Central memory CD8-positive, alpha-beta T cell (primary cell): Measurements from ENCODE around the gene SREBF2.

Source experiments
- ATAC-seq: fragments of 150-1000 bp; cut with Tn5 transposase; replicated peaks from 2 replicates; pipeline ENCODE4 v1.10.0; 2022; ENCODE audit warnings: mild to moderate bottlenecking, moderate FRiP score, moderate number of reproducible peaks; ENCODE audit not compliant: poor library complexity, severe bottlenecking; ENCODE audit errors: extremely low read depth
- DNase-seq, 2 donors: peaks; one replicate each; pipeline ENCODE4 v3.0.0; 2021; ENCODE audit warnings: low spot score in 2 of 2
- H3K27ac Mint-ChIP-seq: one replicate; pipeline ENCODE4 v1.8.0; 2022; ENCODE audit warnings: low read depth, mild to moderate bottlenecking, moderate library complexity, mixed read lengths
- H3K27me3 Mint-ChIP-seq: one replicate; pipeline ENCODE4 v1.8.0; 2022; ENCODE audit warnings: mixed read lengths
- H3K36me3 Mint-ChIP-seq: one replicate; pipeline ENCODE4 v1.8.0; 2022; ENCODE audit warnings: mild to moderate bottlenecking, moderate library complexity, mixed read lengths; ENCODE audit not compliant: insufficient read depth
- H3K4me1 Mint-ChIP-seq: one replicate; pipeline ENCODE4 v1.8.0; 2022; ENCODE audit warnings: mixed read lengths
- H3K4me3 Mint-ChIP-seq: one replicate; pipeline ENCODE4 v1.8.0; 2022; ENCODE audit warnings: mild to moderate bottlenecking, moderate library complexity, mixed read lengths
- H3K9me3 Mint-ChIP-seq: one replicate; pipeline ENCODE4 v1.8.0; 2022; ENCODE audit warnings: mixed read lengths

The SREBF2 gene

DNA sequence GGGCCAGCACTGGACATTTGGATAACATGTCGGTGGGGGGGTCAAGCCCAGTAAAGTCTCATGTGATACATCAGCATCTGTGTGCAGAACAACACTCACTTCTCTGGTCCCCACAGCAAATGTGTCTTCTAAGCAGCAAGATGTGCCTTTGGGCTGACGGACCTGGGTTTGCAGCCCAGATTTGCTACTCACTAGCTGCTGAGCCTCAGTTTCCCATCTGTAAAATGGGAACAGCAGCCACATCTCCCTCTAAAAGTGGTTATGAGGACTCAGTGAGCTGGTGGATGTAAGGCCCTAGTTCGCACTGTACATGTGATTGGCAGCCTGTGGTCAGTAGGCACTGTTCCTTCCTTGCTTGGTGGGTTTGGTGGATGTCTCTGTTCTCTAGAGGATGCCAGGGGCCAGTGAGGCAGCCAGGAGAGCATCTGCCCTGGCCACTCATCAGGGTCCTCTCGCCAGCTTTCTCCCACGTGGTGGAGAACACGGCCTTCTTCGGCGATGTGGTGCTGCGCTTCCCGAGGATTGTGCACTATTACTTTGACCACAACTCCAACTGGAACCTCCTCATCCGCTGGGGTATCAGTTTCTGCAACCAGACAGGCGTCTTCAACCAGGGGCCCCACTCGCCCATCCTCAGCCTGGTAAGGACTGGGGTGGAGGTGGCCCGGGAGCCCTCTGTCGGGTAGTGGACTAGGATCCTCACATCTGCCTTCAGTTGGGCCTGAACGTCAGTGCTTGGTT lies 19.9 kb upstream of the SREBF2 start:
- H3K36me3 Mint-ChIP-seq: peaks cover 19% of the 10 kb centered on the region

DNA sequence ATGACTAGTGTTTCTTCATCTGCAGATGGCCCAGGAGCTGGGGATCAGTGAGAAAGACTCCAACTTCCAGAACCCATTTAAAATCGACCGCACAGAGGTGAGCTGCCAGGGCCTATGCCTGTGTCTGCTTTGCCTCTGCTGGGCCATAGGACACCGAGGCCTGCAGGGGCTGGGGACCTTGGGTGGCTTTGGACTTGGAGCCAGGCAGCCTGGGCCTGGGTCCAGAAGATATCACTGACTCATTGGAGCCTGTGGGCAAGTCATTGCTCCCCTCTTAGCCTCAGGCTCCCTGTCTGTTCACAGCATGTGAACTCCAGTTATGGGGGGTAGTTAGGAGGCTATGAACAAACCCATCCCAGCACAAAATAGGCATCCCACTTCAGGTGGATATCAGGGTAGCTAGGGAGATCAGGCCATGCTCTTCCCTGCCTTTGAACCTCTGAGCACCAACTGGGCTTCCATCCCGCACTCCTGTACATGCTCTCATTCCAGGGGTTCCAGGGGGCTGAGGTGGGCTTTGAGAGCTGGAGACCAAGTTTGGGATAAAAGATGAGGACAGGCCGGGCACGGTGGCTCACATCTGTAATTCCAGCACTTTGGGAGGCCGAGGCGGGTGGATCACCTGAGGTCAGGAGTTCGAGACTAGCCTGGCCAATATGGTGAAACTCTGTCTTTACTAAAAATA lies 19.0 kb upstream of the SREBF2 start:
- no peaks in the 10 kb centered on the region for H3K9me3 Mint-ChIP-seq
- ATAC-seq: no peak
- no peak for DNase-seq
- H3K4me3 Mint-ChIP-seq: no peak overlapping the region
- no peaks in the 10 kb centered on the region for H3K27me3 Mint-ChIP-seq
- H3K36me3 Mint-ChIP-seq: peaks cover 17% of the 10 kb centered on the region
- peak overlapping the region; percentile 59 for H3K27ac Mint-ChIP-seq
- peaks cover 6% of the 10 kb centered on the region for H3K4me1 Mint-ChIP-seq

More for the DNA sequence above, 19.9 kb upstream of the SREBF2 start:
- peaks cover 6% of the 10 kb centered on the region for H3K4me1 Mint-ChIP-seq
- no peaks in the 10 kb centered on the region for H3K9me3 Mint-ChIP-seq
- ATAC-seq: no peak
- no peak for DNase-seq
- H3K27ac Mint-ChIP-seq: peak overlapping the region; percentile 59
- H3K27me3 Mint-ChIP-seq: no peaks in the 10 kb centered on the region
- H3K4me3 Mint-ChIP-seq: no peak overlapping the region

DNA sequence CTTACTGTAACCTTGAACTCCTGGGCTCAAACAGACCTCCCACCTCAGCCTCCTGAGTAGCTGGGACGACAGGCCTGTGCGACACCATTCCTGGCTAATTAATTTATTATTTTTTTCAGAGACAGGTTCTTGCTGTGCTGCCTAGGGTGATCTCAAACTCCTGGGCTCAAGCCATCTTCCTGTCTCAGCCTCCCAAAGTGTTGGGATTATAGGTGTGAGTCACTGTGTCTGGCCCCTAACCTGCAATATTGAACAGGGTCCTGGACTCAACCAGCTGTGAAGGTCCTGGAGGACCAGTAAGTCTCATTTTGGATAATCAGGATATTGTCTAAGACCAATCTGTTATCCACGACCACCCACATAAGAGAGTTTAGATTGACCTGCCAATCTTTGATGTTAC lies 17.2 kb upstream of the SREBF2 start:
- Mint-ChIP-seq H3K4me1 (peaks cover 6% of the 10 kb centered on the region), H3K27me3 (no peaks in the 10 kb centered on the region), H3K36me3 (peaks cover 24% of the 10 kb centered on the region), H3K9me3 (no peaks in the 10 kb centered on the region), H3K27ac (no peak overlapping the region), H3K4me3 (no peak overlapping the region)
- DNase-seq: no peak
- no peak for ATAC-seq

DNA sequence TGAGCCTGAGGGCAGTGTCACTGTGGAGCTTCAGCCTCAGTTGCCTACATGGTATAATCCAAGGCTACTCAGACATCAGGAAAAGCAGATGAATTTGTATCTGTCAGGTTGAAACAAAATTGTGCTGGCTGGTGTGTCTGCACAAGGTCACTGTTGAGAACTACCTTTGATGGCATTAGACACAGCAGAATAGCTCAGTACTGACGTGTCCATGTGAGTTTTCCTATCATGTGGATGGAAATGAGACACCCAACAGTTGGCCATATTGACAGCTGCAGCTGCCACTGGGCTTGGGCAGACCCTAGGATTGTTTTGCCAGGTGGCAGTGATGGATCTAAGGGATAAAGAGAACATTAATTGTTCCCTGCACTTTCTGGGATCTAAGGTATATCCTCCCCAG lies 16.7 kb upstream of the SREBF2 start:
- Mint-ChIP-seq H3K9me3 (no peaks in the 10 kb centered on the region), H3K4me1 (peaks cover 6% of the 10 kb centered on the region), H3K27me3 (no peaks in the 10 kb centered on the region), H3K27ac (no peak overlapping the region), H3K36me3 (peaks cover 18% of the 10 kb centered on the region), H3K4me3 (no peak overlapping the region)
- no peak for DNase-seq
- no peak for ATAC-seq

DNA sequence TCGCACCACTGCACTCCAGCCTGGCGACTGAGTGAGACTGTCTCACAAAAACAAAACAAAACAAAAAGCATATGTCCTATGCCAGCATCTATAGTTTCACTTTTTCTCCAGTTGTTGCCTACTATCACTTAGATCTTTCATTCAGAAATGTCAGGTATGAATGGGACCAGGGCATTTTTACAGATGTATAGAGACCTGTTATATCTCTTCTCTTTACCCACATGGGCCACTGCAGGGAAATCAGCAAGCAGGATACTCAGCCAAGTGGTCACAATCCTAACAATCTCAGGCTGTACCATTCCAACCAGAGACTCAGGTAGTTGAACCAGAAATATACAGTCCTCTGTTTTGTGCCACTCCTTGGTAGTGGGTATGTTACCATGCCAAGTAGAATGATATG lies 16.0 kb upstream of the SREBF2 start:
- ATAC-seq (no peak), DNase-seq (no peak)
- H3K27ac Mint-ChIP-seq: no peak overlapping the region
- H3K4me3 Mint-ChIP-seq: no peak overlapping the region
- no peaks in the 10 kb centered on the region for H3K27me3 Mint-ChIP-seq
- H3K4me1 Mint-ChIP-seq: peaks cover 11% of the 10 kb centered on the region
- H3K9me3 Mint-ChIP-seq: no peaks in the 10 kb centered on the region
- H3K36me3 Mint-ChIP-seq: peaks cover 15% of the 10 kb centered on the region

DNA sequence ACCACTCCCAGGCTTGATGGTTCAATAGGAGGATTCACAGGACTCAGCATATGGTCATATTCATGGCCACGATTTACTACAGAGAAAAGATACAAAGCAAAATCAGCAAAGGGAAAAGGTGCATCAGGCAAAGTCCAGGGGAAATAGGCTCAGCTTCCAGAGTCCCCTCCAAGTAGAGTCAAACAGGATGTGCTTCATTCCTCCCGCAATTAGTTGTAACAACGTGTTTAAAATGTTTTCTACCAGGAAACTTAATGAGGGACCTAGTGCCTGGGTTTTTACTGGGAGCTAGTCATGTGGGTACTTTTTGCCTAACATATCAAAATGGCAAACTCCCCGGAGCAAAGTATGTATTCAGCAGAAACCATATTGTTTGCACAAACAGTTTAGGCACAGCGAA lies 14.9 kb upstream of the SREBF2 start:
- no peak for ATAC-seq
- H3K36me3 Mint-ChIP-seq: peaks cover 13% of the 10 kb centered on the region
- peaks cover 21% of the 10 kb centered on the region for H3K4me1 Mint-ChIP-seq
- no peak for DNase-seq
- H3K4me3 Mint-ChIP-seq: no peak overlapping the region
- H3K9me3 Mint-ChIP-seq: no peaks in the 10 kb centered on the region
- no peaks in the 10 kb centered on the region for H3K27me3 Mint-ChIP-seq
- H3K27ac Mint-ChIP-seq: no peak overlapping the region

- H3K27me3 Mint-ChIP-seq: no peaks in the 10 kb centered on the region
- ATAC-seq (no peak), DNase-seq (no peak)
- no peaks in the 10 kb centered on the region for H3K9me3 Mint-ChIP-seq
- peaks cover 13% of the 10 kb centered on the region for H3K36me3 Mint-ChIP-seq
- H3K4me3 Mint-ChIP-seq: no peak overlapping the region
- no peak overlapping the region for H3K27ac Mint-ChIP-seq
- H3K4me1 Mint-ChIP-seq: peaks cover 22% of the 10 kb centered on the region
These were observed 14.3 kb upstream of the SREBF2 start for GRCh38 chr22:41818596-41818995.

DNA sequence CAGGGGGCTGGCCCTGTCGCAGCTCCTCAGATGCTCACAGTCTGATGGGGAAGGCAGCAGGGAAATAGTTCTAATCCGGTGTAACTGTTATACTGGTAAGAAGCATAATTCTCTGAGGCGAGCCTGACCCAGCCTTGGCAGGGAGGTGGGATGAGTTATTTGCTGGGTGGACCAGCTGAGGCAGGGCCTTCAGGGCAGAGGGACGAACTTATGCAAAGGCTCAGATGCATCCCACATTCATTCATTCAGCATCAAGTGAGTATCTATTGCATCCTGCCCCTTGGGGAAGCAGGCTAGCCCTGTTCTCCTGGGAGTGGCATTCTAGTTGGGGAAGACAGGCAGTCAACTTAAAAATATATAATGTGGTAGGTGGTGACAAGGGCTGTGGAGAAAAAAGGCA lies 13.6 kb upstream of the SREBF2 start:
- Mint-ChIP-seq H3K27me3 (no peaks in the 10 kb centered on the region), H3K27ac (no peak overlapping the region), H3K9me3 (no peaks in the 10 kb centered on the region), H3K4me1 (peaks cover 20% of the 10 kb centered on the region), H3K4me3 (no peak overlapping the region), H3K36me3 (peaks cover 13% of the 10 kb centered on the region)
- ATAC-seq (no peak), DNase-seq (no peak)

DNA sequence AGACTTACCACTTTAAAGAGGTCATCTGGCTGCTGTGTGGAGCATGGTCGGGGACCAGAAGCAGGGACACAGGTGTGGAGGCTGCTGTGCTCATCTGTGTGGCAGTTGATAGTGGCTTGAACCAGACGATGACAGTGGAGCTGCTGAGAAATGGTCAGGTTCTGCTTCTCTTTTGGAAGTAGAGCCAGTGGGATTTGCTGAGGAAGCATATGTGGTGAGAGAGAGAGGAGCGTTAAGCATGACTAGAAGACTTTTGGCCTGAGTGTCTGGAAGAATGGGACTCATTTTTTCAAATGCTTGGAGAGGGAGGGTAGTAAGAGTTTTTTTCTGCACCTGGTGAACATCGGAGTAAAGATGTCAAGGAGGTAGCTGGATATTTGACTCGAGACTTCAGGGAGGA lies 12.5 kb upstream of the SREBF2 start:
- Mint-ChIP-seq H3K36me3 (peaks cover 10% of the 10 kb centered on the region), H3K27ac (peak overlapping the region; percentile 12), H3K27me3 (no peaks in the 10 kb centered on the region), H3K4me3 (no peak overlapping the region), H3K4me1 (peaks cover 17% of the 10 kb centered on the region), H3K9me3 (no peaks in the 10 kb centered on the region)
- no peak for DNase-seq
- ATAC-seq: no peak

DNA sequence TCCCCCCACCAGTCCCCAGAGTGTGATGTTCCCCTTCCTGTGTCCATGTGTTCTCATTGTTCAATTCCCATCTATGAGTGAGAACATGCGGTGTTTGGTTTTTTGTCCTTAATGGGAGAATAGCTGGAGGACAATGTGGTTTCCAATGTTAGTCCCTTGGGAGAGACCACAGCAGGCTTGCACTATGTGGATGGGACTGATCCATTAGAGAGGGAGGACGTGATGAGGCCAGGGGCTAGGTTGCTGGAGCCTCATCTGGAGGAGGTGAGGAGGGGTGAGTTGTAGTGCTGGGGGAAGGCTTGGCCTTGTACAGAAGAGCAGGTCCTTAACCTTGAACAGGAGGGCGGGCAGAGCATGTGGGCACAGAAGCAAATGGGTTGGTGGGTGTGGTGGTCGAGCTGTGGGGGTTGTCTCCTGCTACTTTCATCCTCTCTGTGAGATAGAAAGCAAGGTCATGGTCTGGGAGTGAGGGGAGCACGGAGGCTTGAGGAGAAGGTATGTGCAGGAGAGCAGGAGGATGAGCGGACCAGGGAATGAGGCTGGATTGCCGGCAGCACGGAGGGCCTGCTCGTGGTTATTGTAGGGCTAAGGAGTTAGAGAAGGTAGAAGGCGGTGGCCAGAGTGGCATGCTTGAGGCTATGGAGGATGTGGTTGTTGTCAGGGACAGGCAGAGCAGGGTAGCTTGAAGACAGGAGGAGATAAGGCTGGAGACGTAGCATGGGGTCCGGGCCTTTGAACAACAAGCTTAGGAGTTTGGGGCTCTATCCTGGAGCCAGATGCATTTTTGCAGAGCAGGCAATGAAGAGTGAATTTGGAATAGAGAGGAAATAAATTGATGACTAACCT lies 11.2 kb upstream of the SREBF2 start:
- no peak for ATAC-seq
- DNase-seq: no peak
- no peaks in the 10 kb centered on the region for H3K27me3 Mint-ChIP-seq
- H3K36me3 Mint-ChIP-seq: peaks cover 12% of the 10 kb centered on the region
- peaks cover 17% of the 10 kb centered on the region for H3K4me1 Mint-ChIP-seq
- no peak overlapping the region for H3K4me3 Mint-ChIP-seq
- H3K27ac Mint-ChIP-seq: peak overlapping the region; percentile 57
- H3K9me3 Mint-ChIP-seq: no peaks in the 10 kb centered on the region

DNA sequence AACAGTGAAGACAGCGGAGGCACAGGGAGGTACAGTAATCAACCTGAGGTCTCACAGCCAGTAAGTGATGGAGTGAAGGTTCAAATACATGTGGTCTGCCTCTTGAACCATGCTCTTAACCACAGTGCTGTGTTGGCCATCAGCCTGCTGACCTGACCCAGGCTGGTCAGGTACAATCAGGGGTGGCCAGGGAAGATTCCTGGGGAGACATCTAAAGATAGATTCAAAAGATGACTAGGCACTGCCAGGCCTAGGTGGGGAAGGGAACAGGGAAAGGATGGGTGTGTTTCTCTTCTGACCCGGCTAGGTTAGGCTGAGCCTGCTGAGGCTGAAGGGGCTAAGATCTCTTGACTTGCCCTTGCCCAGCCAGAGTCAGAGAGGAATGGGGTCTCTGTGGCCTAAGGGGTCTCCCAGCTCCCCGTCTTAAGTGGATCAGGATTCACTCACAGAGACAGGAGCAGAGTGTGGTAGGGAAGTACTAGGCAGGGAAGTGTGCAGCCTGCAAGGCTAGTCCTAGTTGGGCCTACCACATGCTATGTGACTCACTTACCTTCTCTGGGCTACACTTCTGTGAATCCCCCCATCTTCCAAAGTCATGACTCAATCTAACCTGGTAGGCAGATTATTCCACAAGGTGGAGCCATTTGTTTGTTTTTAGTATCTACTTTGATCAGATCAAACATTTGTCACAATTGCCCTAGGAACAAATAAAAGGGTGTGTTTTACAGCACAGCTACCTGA lies 10.4 kb upstream of the SREBF2 start:
- DNase-seq: peak in 1 of 2 donors; percentile 31
- peak; percentile 81 for ATAC-seq
- peaks cover 12% of the 10 kb centered on the region for H3K36me3 Mint-ChIP-seq
- H3K4me1 Mint-ChIP-seq: peaks cover 17% of the 10 kb centered on the region
- H3K27ac Mint-ChIP-seq: peak overlapping the region; percentile 57
- H3K27me3 Mint-ChIP-seq: no peaks in the 10 kb centered on the region
- H3K4me3 Mint-ChIP-seq: no peak overlapping the region
- H3K9me3 Mint-ChIP-seq: no peaks in the 10 kb centered on the region

DNA sequence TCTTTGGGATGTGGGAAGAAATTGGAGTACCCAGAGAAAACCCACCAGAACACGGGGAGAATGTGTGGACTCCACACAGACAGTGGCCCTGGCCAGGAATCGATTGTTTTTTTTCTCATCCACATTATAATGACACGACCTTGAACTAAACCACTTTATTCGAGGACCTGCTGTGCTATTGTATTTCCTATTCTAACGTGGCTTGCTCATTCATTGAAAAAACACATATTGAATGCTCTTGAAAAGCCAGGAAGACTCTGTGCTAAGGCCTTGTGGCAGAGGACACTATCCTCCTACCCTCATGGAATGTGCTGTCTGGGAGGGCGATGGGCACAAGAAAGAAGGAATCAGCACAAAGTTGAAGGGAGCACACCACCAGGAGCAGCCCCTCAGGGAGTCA lies 9.1 kb upstream of the SREBF2 start:
- H3K36me3 Mint-ChIP-seq: peaks cover 12% of the 10 kb centered on the region
- H3K4me1 Mint-ChIP-seq: peaks cover 22% of the 10 kb centered on the region
- H3K4me3 Mint-ChIP-seq: no peak overlapping the region
- DNase-seq (no peak), ATAC-seq (no peak)
- no peak overlapping the region for H3K27ac Mint-ChIP-seq
- H3K9me3 Mint-ChIP-seq: no peaks in the 10 kb centered on the region
- H3K27me3 Mint-ChIP-seq: no peaks in the 10 kb centered on the region
